Psoas muscle (tissue), 8 donors: ENCODE results near the gene TNFRSF14. TPM values are rescaled to one million over a fixed set of nuclear protein-coding genes. Genes with fewer than 3 reads are reported as not detected.

ENCODE experiments used
- ATAC-seq, 4 donors: fragments of 200-7000 bp; cut with Tn5 transposase; one replicate each; pipeline ENCODE4 v1.9.1; 2020; ENCODE audit warnings: moderate library complexity in 3 of 4, mild to moderate bottlenecking in 2 of 4
- DNase-seq, 2 donors: peaks; one replicate each; pipeline ENCODE4 v3.0.0-alpha.2; 2020
- H3K27ac ChIP-seq: fragments of 200-600 bp; one replicate; pipeline ENCODE4 v1.8.0; 2022
- H3K27me3 ChIP-seq, 3 donors: fragments of 200-600 bp in 1 of 3; one replicate each; pipeline versions ENCODE4 v1.6.1 to v1.8.0; 2013 to 2022; ENCODE audit warnings: low read length in 2 of 3, mild to moderate bottlenecking in 2 of 3, moderate library complexity in 1 of 3; ENCODE audit not compliant: insufficient read depth in 3 of 3
- H3K36me3 ChIP-seq, 2 donors: fragments of 200-600 bp in 1 of 2; one replicate each; pipeline versions ENCODE4 v1.6.1 to v1.8.0; 2013 to 2022; ENCODE audit warnings: low read depth in 1 of 2, mild to moderate bottlenecking in 1 of 2, moderate library complexity in 1 of 2; ENCODE audit not compliant: insufficient read depth in 1 of 2
- H3K4me1 ChIP-seq: fragments of 200-600 bp; one replicate; pipeline ENCODE4 v1.8.0; 2022
- H3K4me3 ChIP-seq: fragments of 200-600 bp; one replicate; pipeline ENCODE4 v1.8.0; 2022; ENCODE audit warnings: mild to moderate bottlenecking
- H3K9me3 ChIP-seq: fragments of 200-600 bp; one replicate; pipeline ENCODE4 v1.8.0; 2022
- CTCF ChIP-seq: fragments of 200-600 bp; IDR thresholded peaks from one replicate; pipeline ENCODE4 v1.8.0; 2022; ENCODE audit warnings: antibody characterized with exemption
- WGBS, 3 donors: extraction: QIAGEN DNeasy Blood & Tissue Kit; methylation state at CpG; one replicate each; pipeline versions ENCODE4 v1.1.6 to v1.1.7; 2013; 5-methylcytosine and 5-hydroxymethylcytosine counted together
- intact Hi-C, 2 donors: fragments of 100-400 bp; cut with DNase I; formaldehyde crosslinking; loops; one replicate each; pipeline versions ENCODE4 v1.11.0 to v1.14.2; 2022
- polyA plus RNA-seq, 3 donors: library from polyadenylated mRNA; stranded (reverse); fragments of 200-250 nt; gene quantifications; one replicate each; pipeline ENCODE4 v1.2.3, GENCODE V29; 2013
- total RNA-seq, 4 donors: library from RNA; stranded (reverse); fragmentation: NEBNext Ultra II Directional in 2 of 4; extraction: Animal tissue kit (Norgen Biotek cat#: 25700) in 2 of 4; gene quantifications; one replicate each; pipeline versions ENCODE4 v1.2.1 to v1.2.4, GENCODE V29; 2021 to 2023
- donor health status: healthy with polysubstance abuse.
- donor health status: DM: no; HTN: no; CAD: no; lungs with moderate emphysema.
- donor health status: Bipolar disorder and iron deficiency.
- donor health status: healthy.
- donor health status: DM: yes; HTN: yes; CAD: no.
- donor health status: DM: no; HTN: no; CAD: no.
- donor health status: DM: no; HTN: no; CAD: no.
- donor health status: DM: yes; HTN: yes; CAD: no.

TNFRSF14 gene
- total and polyA plus RNA-seq, 7 donors, result 6.2 to 10.8 (median 8.2) TPM

GRCh38 chr1:2559509-2560298, 3.5 kb downstream of the TNFRSF14 start:
- Histone ChIP-seq H3K27ac (no peak overlapping the region), H3K4me1 (no peaks in the 10 kb centered on the region), H3K27me3 (peaks cover 0 to 7% (median 3%) of the 10 kb centered on the region in 3 donors), H3K36me3 (no peaks in the 10 kb centered on the region), H3K9me3 (no peaks in the 10 kb centered on the region), H3K4me3 (no peak overlapping the region)
- intact Hi-C loops, result no loop called here
- ATAC-seq (no peak), DNase-seq (no peak)
- WGBS, 3 donors, result 75 to 78% (median 75%) methylated on average over 33 to 35 of the region's 35 CpGs
- no peak for TF ChIP-seq CTCF

GRCh38 chr1:2560299-2561073, 4.3 kb downstream of the TNFRSF14 start:
- WGBS, 3 donors, result 82 to 87% (median 83%) methylated on average over 15 of the region's 15 CpGs
- peaks cover 0 to under 1% (median 0%) of the 10 kb centered on the region in 3 donors for H3K27me3 ChIP-seq
- TF ChIP-seq CTCF, result no peak
- no peak overlapping the region for H3K27ac ChIP-seq
- no peak overlapping the region for H3K4me3 ChIP-seq
- ATAC-seq (no peak), DNase-seq (no peak)
- no peaks in the 10 kb centered on the region for H3K9me3 ChIP-seq
- intact Hi-C loops, result no loop called here
- H3K36me3 ChIP-seq, result no peaks in the 10 kb centered on the region
- no peaks in the 10 kb centered on the region for H3K4me1 ChIP-seq

GRCh38 chr1:2561446-2561845, 5.3 kb downstream of the TNFRSF14 start:
- DNase-seq (no peak), ATAC-seq (no peak)
- Histone ChIP-seq H3K27ac (no peak overlapping the region), H3K4me3 (no peak overlapping the region), H3K27me3 (peaks cover 0 to 5% (median under 1%) of the 10 kb centered on the region in 3 donors), H3K9me3 (no peaks in the 10 kb centered on the region), H3K4me1 (no peaks in the 10 kb centered on the region), H3K36me3 (no peaks in the 10 kb centered on the region)
- intact Hi-C loops, result no loop called here
- TF ChIP-seq CTCF, result no peak
- WGBS, 3 donors, result 80 to 86% (median 86%) methylated on average over 11 of the region's 11 CpGs

GRCh38 chr1:2561898-2562895, 6.0 kb downstream of the TNFRSF14 start:
- DNase-seq (no peak), ATAC-seq (no peak)
- Histone ChIP-seq H3K27me3 (peaks cover 0 to 6% (median 5%) of the 10 kb centered on the region in 3 donors), H3K9me3 (no peaks in the 10 kb centered on the region), H3K4me1 (no peaks in the 10 kb centered on the region), H3K27ac (no peak overlapping the region), H3K4me3 (no peak overlapping the region), H3K36me3 (no peaks in the 10 kb centered on the region)
- intact Hi-C loops, result no loop called here
- TF ChIP-seq CTCF, result no peak
- WGBS, 3 donors, result 85 to 93% (median 88%) methylated on average over 21 to 24 of the region's 24 CpGs
